ENCODE measurements around the gene CD247. TPM values are rescaled to one million over a fixed set of nuclear protein-coding genes. Genes with fewer than 3 reads are reported as not detected.

CD247 gene
- total and polyA plus RNA-seq, 10 donors, result 15.8 to 67.1 (median 33.1) TPM

DNA sequence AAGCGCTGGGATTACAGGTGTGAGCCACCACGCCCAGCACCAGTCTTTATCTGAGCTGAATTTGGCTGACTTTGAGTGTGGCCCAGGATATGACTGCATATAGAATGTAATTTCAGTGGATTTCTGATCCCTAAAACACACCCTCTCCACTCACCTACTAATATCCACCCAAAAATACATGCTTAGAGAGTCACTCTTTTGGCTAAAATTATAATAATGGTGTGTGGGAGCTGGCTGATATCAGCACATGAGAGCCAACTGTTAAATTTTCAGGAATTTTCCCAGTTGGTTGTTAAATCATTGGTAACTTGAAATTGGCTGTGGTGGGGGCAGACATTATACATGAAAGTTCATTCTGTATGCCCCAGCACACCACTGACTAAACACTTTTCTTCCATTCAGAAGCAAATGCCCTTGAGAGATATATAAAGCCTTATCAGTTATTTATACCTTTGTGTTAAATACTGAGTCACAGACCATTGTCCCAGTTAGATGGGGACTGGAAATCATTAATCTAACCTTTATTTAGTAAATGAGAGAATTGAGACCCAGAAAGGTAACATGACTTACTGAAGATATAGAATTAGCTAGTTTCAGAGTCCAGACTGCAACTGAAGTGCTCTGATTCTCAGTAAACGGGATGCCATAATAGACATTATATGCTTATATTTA, 9.9 kb upstream of the CD247 start:
- H3K4me3 ChIP-seq, result no peak overlapping the region
- no peak for TF ChIP-seq POLR2A (IDR thresholded peaks at IDR 0.05)
- TF ChIP-seq POLR2AphosphoS5 (IDR thresholded peaks at IDR 0.05), result no peak
- TF ChIP-seq, protein P1, sequence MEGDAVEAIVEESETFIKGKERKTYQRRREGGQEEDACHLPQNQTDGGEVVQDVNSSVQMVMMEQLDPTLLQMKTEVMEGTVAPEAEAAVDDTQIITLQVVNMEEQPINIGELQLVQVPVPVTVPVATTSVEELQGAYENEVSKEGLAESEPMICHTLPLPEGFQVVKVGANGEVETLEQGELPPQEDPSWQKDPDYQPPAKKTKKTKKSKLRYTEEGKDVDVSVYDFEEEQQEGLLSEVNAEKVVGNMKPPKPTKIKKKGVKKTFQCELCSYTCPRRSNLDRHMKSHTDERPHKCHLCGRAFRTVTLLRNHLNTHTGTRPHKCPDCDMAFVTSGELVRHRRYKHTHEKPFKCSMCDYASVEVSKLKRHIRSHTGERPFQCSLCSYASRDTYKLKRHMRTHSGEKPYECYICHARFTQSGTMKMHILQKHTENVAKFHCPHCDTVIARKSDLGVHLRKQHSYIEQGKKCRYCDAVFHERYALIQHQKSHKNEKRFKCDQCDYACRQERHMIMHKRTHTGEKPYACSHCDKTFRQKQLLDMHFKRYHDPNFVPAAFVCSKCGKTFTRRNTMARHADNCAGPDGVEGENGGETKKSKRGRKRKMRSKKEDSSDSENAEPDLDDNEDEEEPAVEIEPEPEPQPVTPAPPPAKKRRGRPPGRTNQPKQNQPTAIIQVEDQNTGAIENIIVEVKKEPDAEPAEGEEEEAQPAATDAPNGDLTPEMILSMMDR (IDR thresholded peaks at IDR 0.05 in 8 of 11, conservative IDR thresholded peaks at IDR 0.05 in 3 of 11), result no peak
- no peak for DNase-seq
- intact Hi-C loops (cut with DNase I; ENCODE audit: low total_unique reads), result no loop called here
- no peaks in the 10 kb centered on the region for H3K4me1 ChIP-seq
- no peaks in the 10 kb centered on the region for H3K36me3 ChIP-seq
- no peaks in the 10 kb centered on the region for H3K27me3 ChIP-seq (replicated peaks in 1 of 7)
- H3K27ac ChIP-seq, result no peak overlapping the region
- no peaks in the 10 kb centered on the region for H3K9me3 ChIP-seq
- WGBS, 5 donors, result 95 to 98% (median 96%) methylated on average over 3 of the region's 3 CpGs

DNA sequence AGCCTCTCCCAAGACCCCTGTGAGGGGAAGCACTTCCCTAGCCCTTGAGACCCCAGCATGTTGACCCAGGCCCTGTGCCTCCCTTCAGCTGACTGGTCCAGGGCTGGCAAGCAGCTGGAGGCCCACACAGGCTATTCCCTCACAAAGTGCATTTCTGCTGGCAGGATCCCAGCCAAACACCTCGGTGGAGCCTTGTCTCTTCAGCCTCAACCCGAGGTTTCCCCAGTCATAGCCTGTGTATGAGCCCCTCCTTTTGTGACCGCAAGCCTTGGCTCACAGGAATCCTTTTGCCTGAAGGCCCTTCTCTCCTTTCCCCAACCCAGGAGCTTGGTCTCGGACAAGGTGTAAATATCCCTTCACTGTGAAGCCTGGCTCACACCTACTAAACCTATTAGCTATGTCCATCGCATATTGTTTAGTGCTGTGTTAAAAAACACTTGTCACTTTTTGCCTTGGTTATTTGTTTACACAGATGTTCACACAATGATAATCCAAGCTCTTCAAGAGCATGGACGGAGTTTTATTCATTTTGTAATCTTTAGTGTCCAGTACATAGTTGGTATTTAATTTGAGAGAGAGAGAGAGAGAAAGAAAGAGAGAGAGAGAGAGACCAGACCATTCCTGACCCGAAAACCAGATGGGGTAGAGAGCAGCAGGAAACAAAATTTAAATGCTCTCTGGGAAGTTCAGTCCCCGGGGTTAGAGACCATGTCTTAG, 8.5 kb upstream of the CD247 start:
- no peak for DNase-seq
- no peak overlapping the region for H3K4me3 ChIP-seq
- no peaks in the 10 kb centered on the region for H3K36me3 ChIP-seq
- H3K9me3 ChIP-seq, result no peaks in the 10 kb centered on the region
- WGBS, 5 donors, result 75 to 89% (median 82%) methylated on average over 8 of the region's 8 CpGs
- TF ChIP-seq, protein P1 (IDR thresholded peaks at IDR 0.05 in 8 of 11, conservative IDR thresholded peaks at IDR 0.05 in 3 of 11), result no peak
- TF ChIP-seq POLR2AphosphoS5 (IDR thresholded peaks at IDR 0.05) (no peak), POLR2A (IDR thresholded peaks at IDR 0.05) (no peak)
- H3K4me1 ChIP-seq, result no peaks in the 10 kb centered on the region
- no peaks in the 10 kb centered on the region for H3K27me3 ChIP-seq (replicated peaks in 1 of 7)
- intact Hi-C loops (cut with DNase I; ENCODE audit: low total_unique reads), result no loop called here
- no peak overlapping the region for H3K27ac ChIP-seq

DNA sequence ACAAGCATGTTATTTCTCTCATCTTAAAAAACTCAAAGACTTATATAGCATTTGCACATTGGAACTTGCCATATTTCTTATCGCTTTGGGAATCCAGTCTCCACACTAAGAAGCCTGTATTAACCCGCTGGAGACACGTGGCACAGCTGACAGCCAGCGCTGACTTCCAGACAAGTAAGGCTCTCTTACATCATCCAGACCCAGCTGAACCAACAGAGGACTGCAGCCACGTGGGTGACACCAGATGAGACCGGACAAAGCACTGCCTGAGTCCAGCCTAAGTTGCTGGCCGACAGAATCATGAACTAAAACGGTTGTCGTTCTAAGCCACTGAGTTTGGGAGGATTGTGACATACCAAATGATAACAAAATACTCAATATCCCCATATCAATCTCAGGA, 6.3 kb upstream of the CD247 start:
- TF ChIP-seq POLR2AphosphoS5 (IDR thresholded peaks at IDR 0.05), result no peak
- TF ChIP-seq, protein P1 (IDR thresholded peaks at IDR 0.05 in 8 of 11, conservative IDR thresholded peaks at IDR 0.05 in 3 of 11), result no peak
- no peak for TF ChIP-seq POLR2A (IDR thresholded peaks at IDR 0.05)
- H3K27ac ChIP-seq, result no peak overlapping the region
- no peaks in the 10 kb centered on the region for H3K4me1 ChIP-seq
- 77 to 95% (median 92%) methylated on average over 9 of the region's 9 CpGs for WGBS, 5 donors
- no peak overlapping the region for H3K4me3 ChIP-seq
- no peak for DNase-seq
- no peaks in the 10 kb centered on the region for H3K9me3 ChIP-seq
- no peaks in the 10 kb centered on the region for H3K27me3 ChIP-seq (replicated peaks in 1 of 7)
- intact Hi-C loops (cut with DNase I; ENCODE audit: low total_unique reads), result no loop called here
- H3K36me3 ChIP-seq, result no peaks in the 10 kb centered on the region

DNA sequence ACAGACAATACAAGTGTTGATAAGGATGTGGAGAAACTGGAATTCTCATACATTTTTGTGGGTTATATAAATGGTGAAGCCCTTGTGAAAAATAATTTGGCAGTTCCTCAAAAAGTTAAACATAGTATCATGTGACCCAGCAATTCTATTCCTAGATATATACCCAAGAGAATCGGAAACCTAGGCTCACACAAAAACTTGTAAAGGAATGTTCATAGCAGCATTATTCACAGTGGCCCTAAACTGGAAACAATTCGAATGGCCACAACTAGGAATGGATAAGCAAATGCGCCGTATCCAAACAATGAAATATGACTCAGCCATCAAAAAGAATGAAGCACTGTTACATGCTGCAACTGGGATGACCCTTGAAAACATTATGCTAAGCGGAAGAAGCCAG, 3.9 kb upstream of the CD247 start:
- no peak for DNase-seq
- H3K9me3 ChIP-seq, result no peaks in the 10 kb centered on the region
- intact Hi-C loops (cut with DNase I; ENCODE audit: low total_unique reads), result no loop called here
- H3K27me3 ChIP-seq (replicated peaks in 1 of 7), result no peaks in the 10 kb centered on the region
- H3K36me3 ChIP-seq, result no peaks in the 10 kb centered on the region
- 92 to 98% (median 95%) methylated on average over 5 of the region's 5 CpGs for WGBS, 5 donors
- H3K4me3 ChIP-seq, result no peak overlapping the region
- peaks cover 0 to 6% (median 0%) of the 10 kb centered on the region in 6 donors for H3K4me1 ChIP-seq
- H3K27ac ChIP-seq, result no peak overlapping the region
- TF ChIP-seq, protein P1 (IDR thresholded peaks at IDR 0.05 in 8 of 11, conservative IDR thresholded peaks at IDR 0.05 in 3 of 11), result no peak
- TF ChIP-seq POLR2A (IDR thresholded peaks at IDR 0.05), result no peak
- TF ChIP-seq POLR2AphosphoS5 (IDR thresholded peaks at IDR 0.05), result no peak
